Activated CD4-positive, alpha-beta T cell treated with anti-CD3 and anti-CD28 coated beads, Interleukin-10, Interleukin-2, amounts not matched to agents 100 ng/mL and 50 ng/mL, durations not matched to agents 16 hours and 8 hours (primary cell): ENCODE measurements around the gene PHAF1.
"Not testable (repeated sequence)": the region's sequence is repeated elsewhere in the genome, so short reads cannot be mapped to it uniquely, and the experiment has no call there.

ENCODE experiments used
- DNase-seq: peaks from one replicate; pipeline ENCODE4 v3.0.0-alpha.2; 2020

The PHAF1 gene

DNA sequence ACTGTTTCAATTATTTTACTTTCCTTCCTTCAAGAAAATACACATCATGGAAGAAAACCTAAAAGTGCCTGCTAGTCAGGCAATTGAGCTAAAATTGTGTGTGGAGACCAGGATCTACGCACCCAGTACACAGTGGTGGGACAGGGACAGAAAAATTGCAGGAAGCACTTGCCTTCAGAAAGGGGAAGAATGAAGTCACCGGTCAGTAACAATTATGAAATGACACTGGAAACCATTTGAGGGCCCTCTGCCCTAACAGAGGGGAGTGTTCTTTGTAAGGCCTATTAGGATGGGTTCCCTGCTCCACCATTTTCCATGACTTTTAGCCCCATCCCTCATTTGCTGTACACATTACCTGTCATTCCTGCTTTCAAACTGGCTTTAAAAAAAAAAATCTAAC lies 4.5 kb upstream of the PHAF1 start:
- no peak for DNase-seq

DNA sequence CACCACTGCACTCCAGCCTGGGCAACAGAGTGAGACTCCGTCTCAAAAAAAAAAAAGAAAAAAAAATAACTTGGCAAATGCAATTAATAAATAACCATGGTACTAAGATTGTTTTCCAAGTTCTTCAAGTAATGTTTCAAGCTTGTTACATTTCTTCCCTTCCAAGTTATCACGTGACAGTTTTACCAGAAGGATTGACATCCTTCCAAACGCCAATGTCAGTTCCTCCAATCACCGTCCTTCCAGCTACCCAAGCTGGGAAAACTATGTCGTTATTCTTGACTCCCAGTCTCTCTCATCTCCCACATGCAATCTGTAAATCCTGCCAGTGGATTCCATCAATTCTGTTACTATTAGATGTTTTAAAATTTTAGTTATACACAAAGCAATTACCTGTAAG lies 3.9 kb upstream of the PHAF1 start:
- DNase-seq = no peak

DNA sequence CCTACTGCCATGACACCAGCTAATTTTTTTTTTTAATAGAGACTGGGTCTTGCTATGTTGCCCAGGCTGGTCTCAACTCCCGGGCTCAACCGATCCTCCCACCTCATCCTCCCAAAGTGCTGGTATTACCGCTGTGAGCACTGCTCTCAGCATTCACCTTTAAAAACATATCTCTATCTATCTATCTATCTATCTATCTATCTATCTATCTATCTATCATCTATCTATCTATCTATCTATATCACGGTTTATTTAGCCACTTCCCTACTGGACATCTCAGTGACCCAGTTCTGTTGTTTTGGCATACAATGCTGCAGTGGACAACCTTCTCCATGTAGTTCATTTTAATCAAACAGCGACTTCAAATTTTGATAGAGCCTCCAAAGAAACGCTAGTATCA lies 1.3 kb upstream of the PHAF1 start:
- DNase-seq = no peak

GRCh38 chr16:67108931-67109406 lies 772 bp upstream of the PHAF1 start:
- DNase-seq = no peak

DNA sequence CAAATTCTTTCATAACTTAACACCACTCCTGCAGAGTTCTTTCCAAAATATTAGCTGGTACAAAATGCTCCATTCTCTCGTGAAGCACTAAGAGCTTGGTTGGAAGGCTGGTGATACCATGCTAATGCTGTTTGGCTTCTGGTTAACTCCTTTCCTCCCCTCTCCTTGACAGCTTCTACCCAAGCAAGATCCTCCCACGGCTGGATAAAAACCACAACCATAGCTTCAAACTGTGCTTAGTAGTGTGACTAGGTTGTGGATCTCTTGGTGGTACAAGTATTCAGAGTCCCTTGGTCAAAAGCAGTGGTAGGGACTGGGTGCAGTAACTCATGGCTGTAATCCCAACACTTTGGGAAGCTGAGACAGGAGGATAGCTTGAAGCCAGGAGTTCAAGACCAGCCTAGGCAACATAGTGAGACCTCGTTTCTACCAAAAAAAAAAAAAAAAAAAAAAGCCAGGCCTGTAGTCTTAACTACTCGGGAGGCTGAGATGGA lies 2.3 kb downstream of the PHAF1 start:
- DNase-seq = no peak

GRCh38 chr16:67112591-67113399 lies 3.1 kb downstream of the PHAF1 start:
- no peak for DNase-seq

DNA sequence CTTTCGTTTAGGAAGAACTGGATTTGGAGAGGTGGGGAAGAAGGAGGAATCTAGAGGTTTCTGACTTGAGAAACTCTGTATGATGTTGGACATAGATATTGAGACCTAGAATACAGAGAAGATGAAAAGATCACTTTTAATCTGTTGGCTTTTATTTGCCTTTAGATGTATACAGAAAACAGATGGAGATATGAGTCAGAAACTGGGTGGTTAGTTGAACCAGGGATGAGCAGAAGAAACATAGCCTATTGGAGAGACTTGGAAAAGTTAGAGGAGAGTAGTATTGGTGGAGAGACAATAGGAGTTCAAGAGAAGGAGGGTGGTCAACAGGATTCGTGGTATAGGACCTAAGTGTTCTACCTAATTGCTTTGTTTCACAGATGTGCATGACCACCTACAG lies 5.1 kb downstream of the PHAF1 start:
- no peak for DNase-seq

- DNase-seq = no peak
These were observed 5.9 kb downstream of the PHAF1 start for GRCh38 chr16:67115639-67116038.

DNA sequence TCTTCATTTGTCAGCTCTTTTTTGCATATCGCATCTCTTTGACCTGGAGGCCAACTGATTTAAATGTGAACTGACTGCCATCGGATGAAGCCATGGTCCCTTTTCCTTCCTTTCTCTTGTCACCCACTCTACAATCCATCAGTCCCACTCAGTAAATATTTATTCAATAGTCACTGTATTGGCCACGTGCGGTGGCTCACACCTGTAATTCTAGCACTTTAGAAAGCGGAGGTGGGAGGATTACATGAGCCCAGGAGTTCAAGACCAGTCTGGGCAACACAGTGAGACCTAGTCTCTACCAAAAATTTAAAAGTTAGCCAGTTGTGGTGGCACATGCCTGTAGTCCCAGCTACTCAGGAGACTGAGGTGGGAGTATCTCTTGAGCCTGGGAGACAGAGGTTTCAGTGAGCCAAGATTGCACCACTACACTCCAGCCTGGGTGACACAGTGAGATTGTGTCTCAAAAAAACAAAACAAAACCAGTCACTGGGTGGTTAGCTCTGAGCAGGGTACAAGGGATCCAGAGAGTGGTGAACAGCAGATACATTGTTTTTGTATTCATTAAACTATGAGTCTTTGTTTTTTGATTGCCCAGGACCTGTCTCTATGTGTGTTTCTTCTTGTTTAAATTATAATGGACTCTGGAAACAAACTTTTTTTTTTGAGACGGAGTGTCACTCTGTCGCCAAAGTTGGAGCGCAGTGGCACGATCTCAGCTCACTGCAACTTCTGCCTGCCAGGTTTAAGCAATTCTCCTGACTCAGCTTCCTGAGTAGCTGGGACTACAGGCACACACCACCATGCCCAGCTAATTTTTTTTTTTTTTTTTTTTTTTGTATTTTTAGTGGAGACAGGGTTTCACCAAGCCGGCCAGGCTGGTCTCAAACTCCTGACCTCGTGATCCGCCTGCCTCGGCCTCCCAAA lies 6.9 kb downstream of the PHAF1 start:
- no peak for DNase-seq

GRCh38 chr16:67117716-67118115 lies 8.0 kb downstream of the PHAF1 start:
- no peak for DNase-seq

DNA sequence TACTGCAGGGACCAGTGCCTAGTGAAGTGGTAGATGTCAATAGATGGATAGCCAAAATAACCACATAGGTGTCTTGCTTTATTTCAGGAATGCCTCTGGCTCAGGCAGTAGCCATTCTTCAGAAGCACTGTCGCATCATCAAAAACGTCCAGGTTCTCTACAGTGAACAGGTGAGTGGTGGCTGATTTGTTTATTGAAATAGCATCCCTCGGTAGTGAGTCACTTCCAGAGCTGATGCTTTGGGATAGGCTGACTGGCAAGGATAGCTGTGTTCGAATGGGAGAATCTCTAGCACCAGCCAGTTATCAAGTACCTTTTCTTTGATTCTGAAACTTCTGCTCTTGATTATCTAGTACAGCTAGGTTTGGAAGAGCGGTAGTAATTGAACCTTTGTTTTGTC lies 10.3 kb downstream of the PHAF1 start:
- no peak for DNase-seq

GRCh38 chr16:67122799-67123198 lies 13.1 kb downstream of the PHAF1 start:
- not testable (repeated sequence) for DNase-seq

- no peak for DNase-seq
These were observed 18.7 kb downstream of the PHAF1 start for GRCh38 chr16:67128417-67128816.

GRCh38 chr16:67128887-67129286 lies 19.1 kb downstream of the PHAF1 start:
- no peak for DNase-seq

DNA sequence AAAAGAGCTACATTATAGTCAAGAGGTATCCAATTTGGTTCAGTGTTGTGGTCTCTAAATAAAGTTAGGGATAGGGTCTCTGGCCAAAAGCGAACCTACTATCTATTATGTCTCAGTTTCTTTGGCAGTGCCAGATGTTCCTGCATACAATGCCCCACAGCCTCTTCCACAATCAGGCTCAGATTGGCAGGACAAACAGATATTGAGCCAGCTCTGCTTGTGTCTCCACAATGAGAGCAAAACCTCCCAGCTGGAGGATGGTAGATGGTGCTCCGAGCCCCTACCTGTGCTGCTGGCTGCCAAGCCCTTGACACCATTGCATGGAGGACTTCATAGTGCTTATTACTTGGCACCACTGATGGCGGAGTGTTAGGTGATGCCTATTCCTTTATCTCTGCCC lies 19.7 kb downstream of the PHAF1 start:
- DNase-seq = no peak

GRCh38 chr16:67137605-67138004 lies 27.9 kb downstream of the PHAF1 start:
- no peak for DNase-seq

- DNase-seq = no peak
These were observed 31.6 kb downstream of the PHAF1 start for GRCh38 chr16:67141391-67141790.

DNA sequence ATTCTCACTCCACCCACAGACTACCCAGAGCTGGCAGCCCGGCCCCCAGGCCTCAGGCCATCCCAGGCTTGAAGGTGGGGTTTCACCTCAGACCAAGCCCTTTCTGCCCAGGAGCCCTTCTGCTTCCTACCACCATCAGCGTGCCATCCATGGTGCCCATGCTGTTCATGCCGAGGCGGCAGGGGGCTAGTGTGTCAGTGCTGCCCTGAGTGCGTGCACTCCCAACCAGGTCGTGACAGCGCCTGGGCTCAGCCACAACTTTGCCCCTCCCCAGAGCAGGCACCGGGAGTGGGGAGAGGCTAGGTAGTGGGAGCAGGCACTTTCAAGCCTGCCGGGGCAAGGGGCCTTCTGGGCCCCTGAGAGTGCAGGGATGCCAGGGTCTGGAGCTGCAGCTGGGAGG lies 32.6 kb downstream of the PHAF1 start:
- no peak for DNase-seq

GRCh38 chr16:67144943-67145342 lies 35.2 kb downstream of the PHAF1 start:
- no peak for DNase-seq

- no peak for DNase-seq
These were observed 36.0 kb downstream of the PHAF1 start for GRCh38 chr16:67145746-67146145.

- no peak for DNase-seq
These were observed 37.0 kb downstream of the PHAF1 start for GRCh38 chr16:67146523-67147357.

DNA sequence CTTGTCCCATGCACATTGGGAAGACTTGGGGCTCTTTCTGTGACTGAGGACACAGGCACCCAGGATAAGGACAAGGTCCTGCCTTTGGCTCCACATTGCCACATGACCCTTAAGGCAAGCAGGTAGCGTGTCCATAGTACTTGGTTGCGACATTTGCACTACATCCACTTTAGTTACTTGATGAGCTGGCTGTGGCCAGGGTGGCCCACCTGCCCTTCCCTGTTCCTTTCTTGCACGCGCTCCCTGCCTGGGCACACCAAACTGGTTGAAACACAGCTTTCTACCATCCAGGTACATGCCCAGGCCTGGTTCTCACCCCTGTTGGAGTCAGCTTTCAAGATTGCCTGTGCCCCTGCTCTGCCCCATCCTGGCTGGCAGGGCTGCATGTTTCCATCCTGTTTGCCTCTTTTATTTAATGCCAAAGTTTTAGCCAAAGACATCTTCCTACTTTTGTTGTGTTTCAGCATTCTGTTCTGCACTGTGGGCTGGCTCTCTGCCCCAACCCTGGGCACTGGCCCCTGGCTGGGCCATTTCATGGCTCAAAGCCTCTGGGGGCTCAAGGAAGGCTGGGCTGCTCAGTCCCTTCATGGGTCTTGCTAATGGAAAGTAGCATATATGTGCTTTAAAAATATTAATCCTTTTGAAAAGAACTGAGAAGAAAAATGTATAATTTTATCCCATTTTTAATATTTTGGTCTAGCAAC lies 37.8 kb downstream of the PHAF1 start:
- DNase-seq = no peak
